H4 (cell line): ENCODE measurements around the gene TMEM26. TPM values are rescaled to one million over a fixed set of nuclear protein-coding genes. Genes with fewer than 3 reads are reported as not detected.
"Not testable (repeated sequence)": the region's sequence is repeated elsewhere in the genome, so short reads cannot be mapped to it uniquely, and the experiment has no call there.

Source experiments
- DNase-seq: peaks from one replicate; pipeline ENCODE4 v3.0.0-alpha.2; 2015; ENCODE audit warnings: low spot score
- total RNA-seq: library from RNA; depleted of rRNA; stranded (reverse); fragments of >200 nt; shearing (Covaris generic); gene quantifications from 2 replicates; pipeline ENCODE4 v1.2.3, GENCODE V29; 2014

Gene TMEM26
- total RNA-seq, 1 experiment from 2014 or later: not detected

DNA sequence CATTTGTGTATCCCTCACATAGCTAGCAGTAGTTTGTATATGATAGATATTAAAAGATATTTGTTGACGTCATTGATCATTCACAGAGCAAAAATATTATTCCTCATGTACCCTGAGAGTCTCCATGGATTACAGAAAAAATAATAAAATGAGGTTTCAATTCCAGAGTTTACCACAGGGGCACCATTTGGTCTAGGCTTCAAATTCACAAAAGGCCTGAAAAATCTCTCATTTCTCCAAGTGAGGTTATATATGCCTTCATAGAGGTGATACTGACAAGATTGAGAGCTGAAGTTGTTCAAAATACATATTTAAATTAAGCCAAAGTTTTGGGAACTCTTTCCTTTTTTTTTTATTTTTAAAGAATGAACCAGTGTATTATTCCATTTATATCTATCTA, 52.7 kb downstream of the TMEM26 start:
- DNase-seq: no peak

DNA sequence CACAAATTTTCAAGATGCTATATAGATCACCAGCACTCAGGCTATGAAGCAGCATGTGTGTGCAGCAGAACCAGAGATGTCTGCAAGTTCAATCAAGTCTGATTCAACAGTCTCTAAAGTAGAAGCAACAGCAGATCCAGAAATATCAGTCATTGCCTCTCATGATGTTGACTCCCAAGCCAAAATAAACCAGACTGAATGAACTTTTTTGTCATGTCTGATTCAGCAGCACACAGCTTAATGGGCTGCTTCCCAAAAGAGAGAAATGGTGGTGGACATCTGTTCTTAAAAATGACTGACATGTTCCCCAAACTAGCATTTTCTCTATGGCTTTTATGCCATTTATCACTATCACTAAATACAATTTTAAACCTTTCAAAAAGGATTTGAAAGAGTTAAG, 53.8 kb downstream of the TMEM26 start:
- no peak for DNase-seq

DNA sequence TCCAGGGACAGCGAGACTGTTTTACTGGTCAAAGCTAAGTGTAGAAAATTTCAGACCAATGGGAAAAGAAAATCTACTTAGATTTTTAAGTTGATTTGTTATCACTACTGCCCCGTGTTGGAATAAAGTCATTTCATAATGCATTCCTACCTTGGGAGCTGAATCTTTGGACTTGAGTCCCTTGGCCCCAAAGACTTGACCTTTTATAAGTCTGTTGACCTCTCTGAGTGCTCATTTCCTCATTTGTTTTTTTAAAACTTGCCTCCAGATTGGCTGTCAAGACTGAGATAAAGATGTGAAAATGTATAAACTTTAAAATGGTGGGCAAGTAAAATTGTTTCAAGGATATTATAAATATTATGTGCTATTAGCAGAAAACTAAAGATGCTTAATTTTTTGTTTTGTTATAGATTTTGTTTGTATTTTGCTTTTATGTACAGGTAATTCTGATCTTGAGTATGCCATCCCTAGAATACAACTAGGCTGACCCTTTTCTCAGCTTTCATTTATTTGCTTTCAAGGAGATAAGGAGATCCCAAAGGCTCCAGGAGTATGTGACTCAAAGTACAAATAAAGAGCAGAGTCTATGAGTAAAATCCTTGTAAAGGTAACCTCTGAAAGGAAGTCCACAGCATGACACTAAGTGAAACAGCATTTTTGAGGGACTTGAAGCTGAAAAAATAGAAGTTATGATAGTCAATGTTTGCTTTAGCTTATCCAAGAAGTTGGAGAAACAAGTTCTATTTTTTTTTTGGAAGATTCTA, 54.6 kb downstream of the TMEM26 start:
- DNase-seq: no peak

DNA sequence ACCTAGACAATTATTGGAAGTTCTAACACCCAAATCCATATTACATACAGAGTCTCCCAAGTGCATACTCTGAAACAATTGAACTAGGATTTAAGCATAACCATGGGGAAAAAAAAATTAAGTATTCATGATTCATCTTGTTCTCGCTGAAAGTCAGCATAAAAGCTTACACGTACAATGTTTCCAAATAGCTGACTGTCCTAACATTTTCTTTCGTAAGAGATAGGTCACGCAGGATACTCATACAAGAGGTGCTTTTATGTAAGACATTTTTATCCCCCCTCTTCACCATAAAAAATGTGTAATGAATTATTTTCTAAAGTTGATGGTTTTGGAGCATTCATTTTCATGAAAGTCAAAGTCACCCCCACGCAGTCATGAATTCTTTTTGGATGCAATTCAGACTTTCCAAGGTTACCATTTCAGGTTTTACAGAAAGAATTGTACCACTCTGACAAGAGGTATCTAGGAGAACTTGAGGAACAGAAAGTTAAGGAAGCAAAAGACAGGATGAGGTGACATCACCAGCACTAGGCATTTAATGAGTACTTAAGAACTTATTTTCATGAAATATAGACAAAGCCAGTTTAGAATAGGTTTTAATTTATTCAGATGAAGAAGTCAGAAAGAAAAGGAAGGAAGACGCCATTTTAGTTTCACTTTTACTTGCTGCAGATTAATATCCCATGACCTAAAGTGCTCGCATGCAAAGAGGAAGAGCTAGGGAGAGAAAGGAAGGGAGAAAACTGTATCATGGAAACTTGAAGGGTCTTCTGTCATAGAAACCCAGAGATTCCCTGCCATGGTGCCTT, 55.8 kb downstream of the TMEM26 start:
- DNase-seq: peak; percentile 52

DNA sequence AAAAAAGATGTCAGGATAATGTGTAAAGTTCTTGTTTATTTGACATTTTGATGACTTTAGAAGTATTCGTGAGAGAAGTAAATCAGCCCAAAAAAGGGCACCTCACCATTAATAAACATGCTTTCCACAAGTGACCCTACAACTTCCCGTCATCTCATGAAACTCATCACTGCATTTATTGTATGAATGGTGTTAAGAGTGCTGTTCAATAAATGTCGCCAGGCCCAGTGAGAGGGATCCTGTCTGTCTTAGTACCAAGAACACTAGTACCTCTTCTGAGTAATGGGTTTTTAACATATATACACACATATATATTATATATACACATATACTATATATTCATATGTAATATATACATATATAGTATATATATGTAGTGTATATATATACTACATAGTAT, 61.9 kb downstream of the TMEM26 start:
- DNase-seq: no peak

DNA sequence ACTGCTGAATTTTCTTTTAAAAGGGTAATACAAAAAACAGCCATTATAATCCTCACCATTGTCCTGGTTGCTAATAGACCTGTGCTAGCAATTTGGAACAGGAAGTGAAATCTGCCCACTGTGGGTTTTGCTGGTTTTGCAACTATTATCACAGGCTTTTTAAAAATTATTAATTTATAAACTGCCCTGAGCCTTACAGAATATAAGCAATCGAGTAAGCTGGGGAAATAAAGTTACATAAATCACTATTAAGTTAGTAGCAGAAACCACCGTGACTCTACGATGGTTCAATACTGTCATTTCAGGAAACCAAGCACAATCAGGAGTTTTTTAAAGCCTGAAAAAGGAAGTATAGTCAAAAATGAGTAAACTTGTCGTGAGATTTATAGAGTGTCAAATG, 62.3 kb downstream of the TMEM26 start:
- DNase-seq: no peak

DNA sequence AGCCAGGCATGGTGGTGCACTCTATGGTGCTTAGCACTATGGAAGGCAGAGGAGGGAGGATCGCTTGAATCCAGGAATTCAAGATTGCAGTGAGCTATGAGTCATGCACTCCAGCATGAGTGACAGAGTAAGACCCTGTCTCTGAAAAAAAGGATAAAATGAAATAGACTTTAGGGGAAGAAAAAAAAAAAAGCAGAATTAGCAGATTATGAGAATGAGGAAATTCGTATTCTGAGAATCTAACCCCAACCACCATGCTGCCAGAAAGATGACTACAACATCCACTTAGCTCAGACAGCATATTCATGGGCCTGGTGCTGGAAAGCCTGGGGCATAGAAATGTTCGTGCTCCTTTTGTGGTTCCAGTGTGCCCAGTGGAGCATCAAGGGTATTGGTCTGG, 63.3 kb downstream of the TMEM26 start:
- no peak for DNase-seq

DNA sequence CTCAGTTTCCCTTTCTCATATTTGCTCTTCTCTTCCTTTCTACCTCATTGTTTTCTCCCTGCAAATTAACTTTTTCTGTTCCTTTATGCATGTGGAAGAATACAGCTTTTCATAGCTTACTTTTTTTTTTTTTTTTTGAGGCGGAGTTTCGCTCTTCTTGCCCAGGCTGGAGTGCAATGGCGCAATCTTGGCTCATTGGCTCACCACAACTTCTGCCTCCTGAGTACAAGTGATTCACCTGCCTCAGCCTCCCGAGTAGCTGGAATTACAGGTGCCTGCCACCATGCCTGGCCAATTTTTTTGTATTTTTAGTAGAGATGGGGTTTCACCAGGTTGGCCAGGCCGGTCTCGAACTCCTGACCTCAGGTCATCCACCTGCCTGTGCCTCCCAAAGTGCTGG, 64.2 kb downstream of the TMEM26 start:
- DNase-seq: not testable (repeated sequence)

DNA sequence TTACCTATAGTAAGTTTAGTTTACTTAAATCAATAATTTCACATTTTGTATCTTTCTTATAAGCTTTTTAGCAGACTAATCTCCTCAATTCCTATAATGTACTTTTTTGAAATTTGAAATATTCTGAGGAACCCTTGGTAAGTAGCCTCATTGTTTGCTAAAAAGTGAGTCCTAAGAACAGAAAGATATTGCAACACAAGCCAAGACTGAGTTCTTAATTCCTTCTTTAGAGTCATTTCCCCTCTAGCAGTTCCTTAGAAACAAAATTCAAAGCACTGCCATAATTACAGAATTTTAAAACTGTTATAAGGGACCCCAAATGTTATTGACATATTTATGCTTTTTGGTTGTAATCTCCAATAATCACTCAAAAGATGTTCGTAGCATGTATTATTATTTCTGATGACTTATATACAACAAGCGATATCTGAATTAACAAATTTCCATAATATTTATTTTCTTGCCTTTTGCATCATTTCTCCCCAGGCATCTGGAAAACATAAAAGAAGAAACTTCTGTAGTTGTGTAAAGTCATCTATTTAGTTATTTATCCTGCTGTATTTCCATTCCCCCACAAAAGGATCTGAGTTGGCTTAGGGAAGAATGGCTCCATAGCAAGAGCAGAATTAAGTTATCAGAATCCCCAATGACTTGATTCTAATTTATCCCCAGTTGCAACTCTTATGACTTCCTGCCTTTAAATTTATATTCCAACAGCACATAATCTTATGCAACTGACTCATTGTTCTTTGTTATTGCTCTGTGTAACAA, 67.8 kb downstream of the TMEM26 start:
- no peak for DNase-seq

DNA sequence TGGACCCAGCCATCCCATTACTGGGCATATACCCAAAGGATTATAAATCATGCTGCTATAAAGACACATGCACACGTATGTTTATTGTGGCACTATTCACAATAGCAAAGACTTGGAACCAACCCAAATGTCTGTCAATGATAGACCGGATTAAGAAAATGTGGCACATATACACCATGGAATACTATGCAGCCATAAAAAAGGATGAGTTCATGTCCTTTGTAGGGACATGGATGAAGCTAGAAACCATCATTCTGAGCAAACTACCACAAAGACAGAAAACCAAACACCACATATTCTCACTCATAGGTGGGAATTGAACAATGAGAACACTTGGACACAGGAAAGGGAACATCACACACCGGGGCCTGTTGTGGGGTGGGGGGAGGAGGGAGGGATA, 72.0 kb downstream of the TMEM26 start:
- not testable (repeated sequence) for DNase-seq

DNA sequence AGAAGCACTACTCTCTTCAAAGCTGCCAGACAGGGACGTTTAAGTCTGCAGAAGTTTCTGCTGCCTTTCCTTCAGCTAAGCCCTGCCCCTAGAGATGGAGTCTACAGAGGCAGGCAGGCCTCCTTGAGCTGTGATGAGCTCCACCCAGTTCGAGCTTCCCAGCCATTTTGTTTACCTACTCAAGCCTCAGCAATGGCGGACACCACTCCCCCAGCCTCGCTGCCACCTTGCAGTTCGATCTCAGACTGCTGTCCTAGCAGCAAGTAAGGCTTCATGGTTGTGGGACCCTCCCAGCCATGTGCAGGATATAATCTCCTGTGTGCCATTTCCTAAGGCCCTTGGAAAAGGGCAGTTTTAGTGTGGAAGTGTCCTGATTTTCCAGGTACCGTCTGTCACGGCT, 74.3 kb downstream of the TMEM26 start:
- no peak for DNase-seq

DNA sequence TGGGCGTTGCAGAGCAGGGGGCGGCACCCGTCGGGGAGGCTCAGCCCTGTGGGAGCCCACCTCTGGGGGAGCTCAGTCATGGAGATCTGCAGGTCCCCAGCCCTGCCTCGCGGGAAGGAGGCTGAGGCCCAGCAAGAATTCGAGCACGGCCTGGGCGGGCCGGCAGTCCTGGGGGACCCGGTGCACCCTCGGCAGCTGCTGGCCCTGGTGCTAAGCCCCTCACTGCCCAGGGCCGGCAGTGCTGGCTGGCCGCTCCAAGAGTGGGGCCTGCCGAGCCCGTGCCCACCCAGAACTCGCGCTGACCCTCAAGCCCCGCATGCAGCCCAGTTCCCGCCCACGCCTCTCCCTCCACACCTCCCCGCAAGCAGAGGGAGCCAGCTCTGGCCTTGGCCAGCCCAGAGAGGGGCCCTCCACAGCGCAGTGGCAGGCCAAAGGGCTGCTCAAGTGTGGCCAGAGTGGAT, 76.2 kb downstream of the TMEM26 start:
- no peak for DNase-seq

DNA sequence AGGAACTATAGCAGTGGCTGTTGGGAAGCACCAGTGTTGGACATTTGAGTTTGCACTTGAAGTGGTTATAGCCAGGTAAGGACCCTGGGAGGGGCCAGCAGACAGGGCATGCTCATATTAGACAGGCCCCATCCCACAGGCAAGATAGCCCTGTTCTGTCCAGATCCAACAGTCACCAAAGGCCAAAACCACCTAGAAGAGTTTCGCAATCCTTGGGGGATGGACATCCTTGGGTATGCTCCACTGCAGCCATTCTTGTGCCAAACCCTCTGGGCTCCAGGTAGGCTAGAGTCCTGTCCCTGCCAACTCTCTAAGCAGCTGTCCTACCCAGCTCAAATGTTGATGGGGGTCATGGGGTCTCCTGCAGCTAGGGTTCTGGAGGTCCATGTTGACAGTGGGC, 76.8 kb downstream of the TMEM26 start:
- no peak for DNase-seq

DNA sequence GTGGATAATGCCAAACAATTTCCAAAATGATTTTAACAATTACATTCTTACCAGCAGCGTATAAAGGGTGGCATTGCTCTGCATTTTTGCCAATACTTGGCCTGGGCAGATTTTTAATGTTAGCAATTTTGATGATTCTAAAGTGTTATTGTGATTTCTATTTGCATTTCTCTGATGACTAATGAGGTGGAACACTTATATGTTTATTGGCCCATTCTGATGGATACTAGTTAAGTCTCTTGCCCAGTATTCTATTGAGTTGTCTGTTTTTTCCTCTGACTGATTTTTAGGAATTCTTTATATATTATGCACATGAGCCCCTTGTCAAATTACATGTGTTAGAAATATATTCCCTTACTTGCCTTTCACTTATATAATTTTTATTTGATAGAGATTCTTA, 86.8 kb downstream of the TMEM26 start:
- no peak for DNase-seq

DNA sequence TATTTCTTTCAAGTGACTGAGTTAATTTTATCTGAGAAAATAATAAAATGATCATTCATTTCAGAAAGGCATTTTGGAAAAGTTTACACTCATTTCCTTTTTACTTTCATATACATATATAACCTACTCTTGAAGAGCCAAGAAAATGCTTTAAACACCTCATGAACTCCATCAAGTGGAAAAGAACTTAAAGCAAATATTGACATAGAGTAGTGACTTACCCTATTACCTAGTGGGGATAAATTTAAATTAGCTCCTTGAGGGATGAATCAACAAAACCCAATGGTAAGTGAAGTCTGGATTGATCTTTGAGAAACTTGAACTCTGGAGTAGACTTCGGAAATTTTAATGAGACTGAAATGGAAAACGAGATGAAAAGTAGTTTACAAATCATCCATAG, 88.6 kb downstream of the TMEM26 start:
- no peak for DNase-seq

DNA sequence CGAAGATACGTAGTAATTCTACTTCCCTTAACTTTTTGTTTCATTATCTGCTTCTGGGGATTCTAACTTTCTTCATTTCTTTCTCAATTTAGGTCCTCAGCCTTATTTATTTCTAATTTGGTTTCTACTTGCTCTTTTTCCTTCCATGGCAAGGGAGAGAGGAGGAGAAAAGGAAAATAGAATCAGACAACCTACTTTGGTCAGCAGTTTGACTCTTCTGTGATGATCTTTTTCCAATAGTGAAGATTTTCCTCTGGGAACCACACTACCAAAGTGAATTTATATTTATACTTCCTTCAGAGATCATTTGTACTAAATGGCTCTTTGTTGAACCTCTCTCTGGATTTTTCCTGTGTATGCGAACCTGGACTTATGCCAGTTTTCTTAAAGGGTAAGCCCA, 90.2 kb downstream of the TMEM26 start:
- DNase-seq: no peak

DNA sequence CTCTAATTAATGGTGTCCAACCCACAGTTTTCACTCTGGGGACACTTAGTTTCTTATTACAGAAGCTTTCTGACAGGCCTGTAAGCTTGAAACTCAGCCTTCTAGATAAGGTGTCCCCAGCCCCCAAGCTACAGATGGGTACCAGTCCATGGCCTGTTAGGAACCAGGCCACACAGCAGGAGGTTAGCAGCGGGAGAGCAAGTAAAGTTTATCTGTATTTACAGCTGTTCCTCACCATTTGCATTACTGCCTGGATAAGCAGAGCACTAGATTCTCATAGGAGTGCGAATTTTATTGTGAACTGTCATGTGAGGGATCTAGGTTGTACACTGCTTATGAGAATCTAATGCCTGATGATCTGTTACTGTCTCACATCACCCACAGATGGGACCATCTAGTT, 93.7 kb downstream of the TMEM26 start:
- DNase-seq: no peak

DNA sequence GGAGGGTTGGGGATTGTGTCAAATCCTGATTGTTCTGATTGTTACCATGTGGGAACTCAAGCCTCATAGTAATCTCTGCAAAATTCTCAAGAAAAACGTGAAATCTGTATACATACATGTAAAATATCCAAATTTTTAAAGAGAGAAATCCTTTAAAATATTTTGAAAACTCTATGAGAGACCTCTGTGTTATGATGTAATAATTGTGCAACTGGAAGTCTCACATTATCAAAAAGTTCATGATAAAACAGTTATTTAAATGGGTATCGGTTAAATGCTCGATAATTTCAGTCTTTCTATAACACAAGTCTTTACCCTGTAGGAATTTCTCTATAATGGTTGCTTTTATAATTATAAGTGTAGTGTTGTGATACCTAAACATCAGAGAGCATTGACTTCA, 95.5 kb downstream of the TMEM26 start:
- DNase-seq: no peak
